ENCODE results near the gene ENTPD6.

GRCh38 chr20:25259788-25260254 lies 64.3 kb downstream of the ENTPD6 start:
- TF ChIP-seq, protein P1, sequence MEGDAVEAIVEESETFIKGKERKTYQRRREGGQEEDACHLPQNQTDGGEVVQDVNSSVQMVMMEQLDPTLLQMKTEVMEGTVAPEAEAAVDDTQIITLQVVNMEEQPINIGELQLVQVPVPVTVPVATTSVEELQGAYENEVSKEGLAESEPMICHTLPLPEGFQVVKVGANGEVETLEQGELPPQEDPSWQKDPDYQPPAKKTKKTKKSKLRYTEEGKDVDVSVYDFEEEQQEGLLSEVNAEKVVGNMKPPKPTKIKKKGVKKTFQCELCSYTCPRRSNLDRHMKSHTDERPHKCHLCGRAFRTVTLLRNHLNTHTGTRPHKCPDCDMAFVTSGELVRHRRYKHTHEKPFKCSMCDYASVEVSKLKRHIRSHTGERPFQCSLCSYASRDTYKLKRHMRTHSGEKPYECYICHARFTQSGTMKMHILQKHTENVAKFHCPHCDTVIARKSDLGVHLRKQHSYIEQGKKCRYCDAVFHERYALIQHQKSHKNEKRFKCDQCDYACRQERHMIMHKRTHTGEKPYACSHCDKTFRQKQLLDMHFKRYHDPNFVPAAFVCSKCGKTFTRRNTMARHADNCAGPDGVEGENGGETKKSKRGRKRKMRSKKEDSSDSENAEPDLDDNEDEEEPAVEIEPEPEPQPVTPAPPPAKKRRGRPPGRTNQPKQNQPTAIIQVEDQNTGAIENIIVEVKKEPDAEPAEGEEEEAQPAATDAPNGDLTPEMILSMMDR (conservative IDR thresholded peaks at IDR 0.05; ENCODE audit: low read depth, low read length): no peak
- TF ChIP-seq POLR2A (IDR thresholded peaks at IDR 0.05; ENCODE audit: low read depth, low read length): no peak
- TF ChIP-seq MAZ (IDR thresholded peaks at IDR 0.05; ENCODE audit: borderline replicate concordance, low read depth, low read length): no peak
- no peak for TF ChIP-seq RCOR1 (IDR thresholded peaks at IDR 0.05; ENCODE audit: insufficient replicate concordance, low read length)
- no peak for TF ChIP-seq FOS (IDR thresholded peaks at IDR 0.05; ENCODE audit: low read depth, low read length)
- TF ChIP-seq CHD1 (IDR thresholded peaks at IDR 0.05; ENCODE audit: low read depth, low read length): no peak
- TF ChIP-seq BHLHE40 (IDR thresholded peaks at IDR 0.05; ENCODE audit: low read depth, low read length): no peak
- no peak for TF ChIP-seq RAD21 (IDR thresholded peaks at IDR 0.05; ENCODE audit: low read length)
- no peak for TF ChIP-seq SMC3 (IDR thresholded peaks at IDR 0.05; ENCODE audit: low read depth, low read length)
- TF ChIP-seq NFE2L2 (IDR thresholded peaks at IDR 0.05; ENCODE audit: low read depth, low read length): no peak
- TF ChIP-seq MAFK (IDR thresholded peaks at IDR 0.05; ENCODE audit: low read depth, low read length): no peak
- TF ChIP-seq RFX5 (IDR thresholded peaks at IDR 0.05; ENCODE audit: low read depth, low read length): no peak
- TF ChIP-seq CEBPB (IDR thresholded peaks at IDR 0.05; ENCODE audit: low read depth, low read length): no peak

Measured in IMR-90 (cell line).